ENCODE results near the gene GPR83. TPM values are rescaled to one million over a fixed set of nuclear protein-coding genes. Genes with fewer than 3 reads are reported as not detected.

The GPR83 gene
- not detected in 2 replicates for total RNA-seq (2014; rRNA removed; shearing (Covaris generic))

DNA sequence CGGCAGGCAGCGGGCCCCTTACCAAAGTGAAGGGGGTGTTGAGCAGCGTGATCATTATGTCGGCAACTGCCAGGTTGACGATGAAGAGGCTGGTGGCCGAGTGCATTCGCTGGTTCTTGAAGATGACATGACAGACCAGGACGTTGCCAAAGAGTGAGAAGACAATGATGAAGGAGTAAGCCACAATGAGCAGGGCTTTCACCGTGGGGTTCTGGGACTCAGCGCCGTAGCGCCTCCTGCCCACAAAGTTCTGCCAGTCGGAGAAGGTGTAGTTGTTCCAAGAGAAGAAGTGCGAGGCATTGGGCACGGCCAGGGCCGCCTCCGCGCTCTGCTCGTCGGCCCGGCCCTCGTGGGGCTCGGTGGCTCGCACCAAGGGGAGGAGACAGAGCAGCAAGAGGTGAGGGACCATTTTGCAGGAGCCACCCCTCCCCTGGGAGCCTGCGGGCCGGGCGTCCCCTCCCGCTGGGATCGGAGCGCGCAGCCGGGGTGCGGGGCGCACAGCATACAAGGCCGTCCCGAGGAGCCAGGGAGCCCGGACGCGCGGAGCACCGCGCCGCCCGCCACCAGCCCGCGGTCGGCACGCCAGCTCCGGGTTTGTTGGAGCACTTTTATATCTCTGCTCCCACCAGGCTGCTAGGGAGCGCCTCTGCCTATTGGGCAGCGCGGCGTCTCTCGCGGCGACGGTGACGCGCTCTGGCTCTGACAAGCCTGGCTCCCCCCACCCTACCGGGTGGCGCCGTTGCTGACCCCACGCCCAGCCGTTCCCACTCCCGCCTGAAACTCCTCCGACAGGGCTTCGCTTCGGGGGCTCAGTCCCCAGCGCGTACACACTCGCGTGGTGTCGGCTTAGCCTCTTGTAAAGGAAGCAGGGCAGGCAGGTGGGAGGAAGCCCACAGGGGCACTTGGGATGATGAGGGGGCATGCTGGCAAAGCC is at the start of gene GPR83:
Gene GPR83, minus strand, starts transcription at position 581 of the 934 bp plus-strand sequence. Its CDS starts 172 bp downstream, at position 409.
- no peak for DNase-seq (ENCODE audit: low read depth in 1 of 2, low spot score in 2 of 2)
- H3K4me3 ChIP-seq: no peak within 1 kb of the TSS
- H3K27me3 ChIP-seq (replicated peaks): peaks cover 9% of the 10 kb centered on the region; the same call in 1 of the 2 replicates
- H3K9me3 ChIP-seq (replicated peaks): no peaks in the 10 kb centered on the region
- H3K4me1 ChIP-seq (replicated peaks): no peaks in the 10 kb centered on the region
- no peaks in the 10 kb centered on the region for H3K36me3 ChIP-seq
- H3K27ac ChIP-seq: no peak within 1 kb of the TSS

DNA sequence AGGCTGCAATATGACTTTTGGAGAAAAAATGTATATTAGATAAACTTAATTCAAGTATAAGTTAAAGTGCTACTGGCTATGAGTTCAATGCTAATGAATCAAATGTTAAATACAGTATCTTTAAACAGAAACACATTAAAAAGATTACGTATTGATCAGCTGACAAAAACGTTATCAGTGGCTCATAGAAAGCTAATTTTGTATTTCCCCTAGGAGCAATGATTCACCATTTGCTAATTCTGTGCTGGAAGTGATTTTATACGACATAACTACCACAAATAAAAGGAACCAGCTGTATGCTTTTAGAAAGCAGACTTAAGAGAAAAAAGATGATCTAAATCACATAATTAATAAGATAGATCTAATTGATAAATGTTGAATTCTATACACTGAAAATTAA is 48.8 kb upstream of the GPR83 start:
- no peak for DNase-seq (ENCODE audit: low read depth in 1 of 2, low spot score in 2 of 2)
- Histone ChIP-seq H3K9me3 (replicated peaks) (no peaks in the 10 kb centered on the region), H3K4me3 (no peak overlapping the region), H3K27me3 (replicated peaks) (no peaks in the 10 kb centered on the region), H3K4me1 (replicated peaks) (no peaks in the 10 kb centered on the region), H3K36me3 (peaks cover 3% of the 10 kb centered on the region; the same call in 1 of the 2 replicates), H3K27ac (no peak overlapping the region)

DNA sequence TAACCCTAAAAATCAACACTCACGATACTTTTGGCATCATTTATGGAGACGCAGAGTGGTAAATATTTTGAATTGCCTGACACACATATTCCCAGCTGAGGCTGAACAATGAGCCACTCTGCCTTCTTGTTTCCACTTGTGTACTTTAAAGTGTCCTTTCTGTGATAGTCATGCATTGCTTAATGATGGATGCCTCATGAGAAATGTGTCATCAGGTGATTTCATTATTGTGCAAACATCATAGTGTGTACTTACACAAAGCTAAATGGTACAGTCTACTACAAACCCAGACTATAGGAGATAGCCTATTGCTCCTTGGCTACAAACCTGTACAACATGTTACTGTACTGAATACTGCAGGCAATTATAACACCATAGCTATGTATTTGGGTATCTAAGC is 48.2 kb upstream of the GPR83 start:
- no peak overlapping the region for H3K27ac ChIP-seq
- H3K9me3 ChIP-seq (replicated peaks): no peaks in the 10 kb centered on the region
- H3K36me3 ChIP-seq: peaks cover 3% of the 10 kb centered on the region; the same call in 1 of the 2 replicates

DNA sequence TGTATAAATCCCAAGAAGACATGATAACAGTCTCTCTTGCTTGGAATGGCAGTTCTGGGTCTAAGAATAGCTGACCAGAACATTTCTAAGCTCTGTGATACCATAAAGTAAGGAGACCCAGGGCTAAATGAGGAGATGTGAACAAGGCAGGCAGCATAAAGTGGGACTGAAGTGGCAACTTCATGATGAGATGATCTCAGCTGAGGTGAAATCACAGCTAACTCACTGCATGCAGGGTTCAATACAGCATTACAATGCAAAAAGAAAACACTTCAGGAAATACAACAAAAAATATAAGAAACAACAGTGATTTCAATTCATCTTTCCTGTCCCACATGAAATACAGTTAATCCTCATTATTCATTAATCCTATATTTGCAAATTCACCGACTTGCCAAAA is 47.8 kb upstream of the GPR83 start:
- Histone ChIP-seq H3K27me3 (replicated peaks) (no peaks in the 10 kb centered on the region), H3K36me3 (peaks cover 3% of the 10 kb centered on the region; the same call in 1 of the 2 replicates)

More for the DNA sequence above, 48.2 kb upstream of the GPR83 start:
- H3K4me3 ChIP-seq: no peak overlapping the region
- DNase-seq (ENCODE audit: low read depth in 1 of 2, low spot score in 2 of 2): peak in 1 of 2 experiments; percentile 3
- H3K27me3 ChIP-seq (replicated peaks): no peaks in the 10 kb centered on the region
- no peaks in the 10 kb centered on the region for H3K4me1 ChIP-seq (replicated peaks)

DNA sequence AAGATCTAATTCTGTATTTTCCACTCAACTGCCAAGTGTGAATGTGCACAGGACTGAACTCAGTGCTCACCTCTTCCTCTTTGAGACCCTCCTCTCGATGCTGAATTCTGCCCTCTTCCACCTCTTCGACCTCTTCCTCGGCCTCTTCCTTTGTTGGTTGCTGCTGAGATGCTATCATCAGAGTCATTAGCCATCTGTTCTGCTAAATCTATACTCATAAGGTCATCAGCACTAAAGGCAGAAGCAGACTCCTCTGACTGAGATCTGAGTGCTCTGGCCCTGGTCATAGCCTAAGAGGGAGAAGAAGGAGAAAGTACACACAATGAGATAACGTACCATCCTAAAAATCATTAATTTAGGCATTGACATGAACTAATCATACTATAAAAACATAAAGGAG is 45.9 kb upstream of the GPR83 start:
- H3K9me3 ChIP-seq (replicated peaks): no peaks in the 10 kb centered on the region
- no peak for DNase-seq (ENCODE audit: low read depth in 1 of 2, low spot score in 2 of 2)
- no peaks in the 10 kb centered on the region for H3K27me3 ChIP-seq (replicated peaks)
- H3K36me3 ChIP-seq: peaks cover 3% of the 10 kb centered on the region; the same call in 1 of the 2 replicates
- H3K4me3 ChIP-seq: no peak overlapping the region
- no peak overlapping the region for H3K27ac ChIP-seq
- H3K4me1 ChIP-seq (replicated peaks): no peaks in the 10 kb centered on the region

More for the DNA sequence above, 47.8 kb upstream of the GPR83 start:
- no peaks in the 10 kb centered on the region for H3K4me1 ChIP-seq (replicated peaks)
- H3K9me3 ChIP-seq (replicated peaks): no peaks in the 10 kb centered on the region
- DNase-seq (ENCODE audit: low read depth in 1 of 2, low spot score in 2 of 2): no peak
- no peak overlapping the region for H3K27ac ChIP-seq
- H3K4me3 ChIP-seq: no peak overlapping the region

DNA sequence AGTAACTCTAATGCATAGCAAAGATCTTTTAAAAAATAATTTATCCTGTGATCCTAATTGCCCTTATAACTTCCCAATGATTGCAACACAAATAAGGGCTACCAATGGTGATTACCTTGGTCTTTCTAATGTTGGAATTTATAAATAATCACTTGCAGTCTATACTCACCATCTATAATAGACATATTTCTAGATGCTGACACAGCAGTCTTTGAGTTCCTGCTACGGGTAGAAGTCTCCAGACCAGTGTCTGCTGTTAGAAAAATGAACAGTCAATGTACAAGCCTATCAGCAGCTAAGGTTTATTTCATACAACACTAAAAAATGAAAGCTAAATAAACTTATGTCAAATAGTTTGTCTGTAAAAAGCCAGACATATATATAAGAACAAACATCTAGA is 44.4 kb upstream of the GPR83 start:
- no peak overlapping the region for H3K4me3 ChIP-seq
- no peaks in the 10 kb centered on the region for H3K4me1 ChIP-seq (replicated peaks)
- no peaks in the 10 kb centered on the region for H3K9me3 ChIP-seq (replicated peaks)
- DNase-seq (ENCODE audit: low read depth in 1 of 2, low spot score in 2 of 2): no peak
- H3K27ac ChIP-seq: no peak overlapping the region
- peaks cover 3% of the 10 kb centered on the region; the same call in 1 of the 2 replicates for H3K36me3 ChIP-seq
- H3K27me3 ChIP-seq (replicated peaks): no peaks in the 10 kb centered on the region

DNA sequence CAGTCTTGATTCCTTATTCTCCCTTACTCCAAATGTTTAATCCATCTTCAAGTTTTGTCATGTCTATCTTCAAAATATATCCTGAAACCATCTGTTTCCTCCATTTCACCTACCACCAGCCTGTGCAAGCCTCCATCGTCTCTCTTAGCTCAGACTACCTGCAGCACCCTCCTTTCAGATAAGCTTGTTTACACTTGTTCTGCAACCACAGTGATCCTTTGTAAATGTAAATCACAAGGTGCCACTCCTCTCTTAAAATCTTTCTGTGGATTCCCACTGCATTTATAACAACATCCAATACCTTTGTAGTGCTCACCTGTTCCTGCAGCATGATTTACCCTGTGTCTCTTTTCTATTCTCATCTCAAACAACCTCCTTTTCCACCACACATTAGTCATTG is 31.8 kb upstream of the GPR83 start:
- no peak for DNase-seq (ENCODE audit: low read depth in 1 of 2, low spot score in 2 of 2)
- Histone ChIP-seq H3K27ac (no peak overlapping the region), H3K36me3 (no peaks in the 10 kb centered on the region), H3K4me1 (replicated peaks) (no peaks in the 10 kb centered on the region), H3K4me3 (no peak overlapping the region), H3K9me3 (replicated peaks) (no peaks in the 10 kb centered on the region), H3K27me3 (replicated peaks) (no peaks in the 10 kb centered on the region)

DNA sequence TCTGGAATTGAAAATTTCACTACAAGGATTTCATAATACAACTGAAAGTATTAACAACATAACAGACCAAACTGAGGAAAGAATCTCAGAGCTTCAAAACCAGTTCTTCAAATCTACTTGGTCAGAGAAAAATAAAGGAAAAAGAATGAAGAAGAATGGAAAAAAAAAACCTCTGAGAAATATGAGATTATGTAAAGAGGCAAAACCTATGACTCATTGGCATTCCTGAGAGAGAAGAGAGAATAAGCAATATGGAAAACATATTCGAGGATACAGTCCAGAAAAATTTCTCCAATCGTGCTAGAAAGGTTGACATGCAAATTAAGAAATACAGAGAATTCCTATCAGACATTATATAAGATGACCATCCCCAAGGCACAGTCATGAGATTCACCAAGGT is 23.4 kb upstream of the GPR83 start:
- no peaks in the 10 kb centered on the region for H3K27me3 ChIP-seq (replicated peaks)
- H3K36me3 ChIP-seq: no peaks in the 10 kb centered on the region
- no peaks in the 10 kb centered on the region for H3K4me1 ChIP-seq (replicated peaks)
- no peaks in the 10 kb centered on the region for H3K9me3 ChIP-seq (replicated peaks)
- DNase-seq (ENCODE audit: low read depth in 1 of 2, low spot score in 2 of 2): no peak
- no peak overlapping the region for H3K4me3 ChIP-seq
- H3K27ac ChIP-seq: no peak overlapping the region

DNA sequence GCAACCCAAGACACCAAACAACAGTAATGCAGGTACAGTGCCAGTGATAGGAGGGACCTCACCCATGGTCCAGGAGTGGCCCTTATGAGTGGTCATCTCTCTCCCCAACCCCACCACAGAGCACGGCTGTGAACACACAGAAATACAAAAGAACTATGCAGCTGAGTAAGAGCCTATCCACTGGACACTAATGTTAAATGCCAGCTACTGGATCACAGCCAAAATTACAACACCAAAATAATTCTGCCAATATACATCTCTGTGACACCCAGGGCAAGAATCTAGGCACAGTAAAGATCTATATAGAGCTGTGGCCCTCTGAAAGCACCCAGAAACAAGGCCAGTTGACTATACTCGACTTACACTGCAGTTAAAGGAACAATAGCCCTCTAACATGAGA is 22.8 kb upstream of the GPR83 start:
- H3K4me1 ChIP-seq (replicated peaks): no peaks in the 10 kb centered on the region
- no peaks in the 10 kb centered on the region for H3K9me3 ChIP-seq (replicated peaks)
- no peak overlapping the region for H3K27ac ChIP-seq
- no peak for DNase-seq (ENCODE audit: low read depth in 1 of 2, low spot score in 2 of 2)
- no peaks in the 10 kb centered on the region for H3K36me3 ChIP-seq
- no peaks in the 10 kb centered on the region for H3K27me3 ChIP-seq (replicated peaks)
- no peak overlapping the region for H3K4me3 ChIP-seq

DNA sequence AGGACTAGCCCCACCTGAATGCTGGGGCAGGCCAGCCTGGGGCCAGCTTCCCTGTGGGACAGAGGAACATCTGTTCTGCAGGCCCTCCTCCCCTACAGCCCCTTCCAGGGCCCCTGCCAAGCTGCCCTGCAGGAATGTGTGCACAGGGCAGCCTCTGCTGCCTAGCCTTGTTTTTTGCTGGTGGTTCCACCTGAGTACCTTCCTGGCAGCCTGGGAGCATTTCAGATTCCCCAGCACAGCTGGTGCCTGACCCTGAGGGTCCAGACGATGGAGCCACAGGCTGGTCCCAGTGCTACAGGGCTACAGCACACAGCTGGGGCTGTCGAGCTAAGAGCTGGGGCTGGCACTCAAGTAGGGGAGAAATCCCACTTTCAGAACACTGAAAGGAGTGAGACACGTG is 22.3 kb upstream of the GPR83 start:
- no peak for DNase-seq (ENCODE audit: low read depth in 1 of 2, low spot score in 2 of 2)
- H3K4me3 ChIP-seq: no peak overlapping the region
- no peaks in the 10 kb centered on the region for H3K36me3 ChIP-seq
- no peaks in the 10 kb centered on the region for H3K9me3 ChIP-seq (replicated peaks)
- no peak overlapping the region for H3K27ac ChIP-seq
- H3K4me1 ChIP-seq (replicated peaks): no peaks in the 10 kb centered on the region
- H3K27me3 ChIP-seq (replicated peaks): no peaks in the 10 kb centered on the region

DNA sequence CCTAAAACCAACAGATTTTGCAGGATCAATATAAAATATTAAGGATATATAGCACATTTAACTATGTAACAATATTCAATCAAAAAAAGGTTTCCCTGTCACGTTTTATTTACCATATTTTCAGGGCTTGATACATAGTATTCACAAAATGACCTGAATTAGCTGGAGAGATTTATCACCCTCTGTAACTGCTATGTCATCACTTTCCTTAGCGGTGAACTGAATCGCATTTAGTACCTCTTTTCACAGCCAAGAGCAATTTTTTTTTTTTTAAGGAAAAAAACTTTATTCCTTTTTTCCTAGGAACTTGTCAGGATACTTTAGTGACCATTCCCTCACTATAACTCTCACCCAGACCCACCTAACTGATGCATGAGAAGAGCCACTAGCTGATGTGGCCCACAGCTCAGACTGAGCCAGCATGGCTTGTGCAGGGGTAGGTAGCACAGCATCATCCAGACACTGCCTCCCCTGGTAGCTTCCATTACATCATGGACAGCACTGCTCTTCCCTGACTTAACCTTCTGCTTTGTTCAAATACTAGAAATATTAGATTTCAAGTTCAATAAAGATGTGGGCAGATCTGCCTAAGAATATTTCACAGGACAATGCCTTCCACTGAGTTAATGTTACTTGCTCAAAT is 17.0 kb upstream of the GPR83 start:
- Histone ChIP-seq H3K4me3 (no peak overlapping the region), H3K4me1 (replicated peaks) (no peaks in the 10 kb centered on the region)

DNA sequence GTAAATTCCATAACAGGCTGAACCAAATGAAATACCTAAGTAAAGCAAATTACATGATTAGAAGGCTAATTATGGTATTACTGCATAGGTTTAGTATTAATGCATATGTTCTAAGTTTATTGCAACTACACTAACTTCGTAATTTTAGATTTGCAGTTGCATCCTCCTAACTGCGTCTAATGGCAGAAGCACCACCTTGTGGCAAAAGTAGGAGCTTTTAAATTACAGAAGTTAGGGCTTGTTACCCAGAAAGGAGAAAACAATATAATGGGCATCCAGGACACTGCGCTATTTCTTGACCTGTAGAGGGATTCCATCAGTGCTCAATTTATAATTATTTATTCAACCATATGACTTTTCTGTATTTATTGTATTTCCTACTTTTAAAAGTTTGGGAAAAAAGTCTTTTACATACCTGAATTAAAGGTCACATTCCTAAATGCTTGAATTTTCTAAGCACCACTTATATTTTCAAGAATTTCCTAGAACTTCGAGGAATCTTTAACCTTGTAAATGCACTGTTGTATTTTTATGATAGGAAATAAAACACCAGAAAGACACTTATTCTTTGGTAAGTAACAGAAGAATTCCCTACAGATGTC is 16.3 kb upstream of the GPR83 start:
- H3K4me1 ChIP-seq (replicated peaks): no peaks in the 10 kb centered on the region
- no peak overlapping the region for H3K27ac ChIP-seq
- H3K27me3 ChIP-seq (replicated peaks): no peaks in the 10 kb centered on the region
- peak in 1 of 2 experiments; percentile 2 for DNase-seq (ENCODE audit: low read depth in 1 of 2, low spot score in 2 of 2)
- H3K36me3 ChIP-seq: no peaks in the 10 kb centered on the region
- H3K4me3 ChIP-seq: no peak overlapping the region
- no peaks in the 10 kb centered on the region for H3K9me3 ChIP-seq (replicated peaks)

More for the DNA sequence above, 17.0 kb upstream of the GPR83 start:
- H3K9me3 ChIP-seq (replicated peaks): no peaks in the 10 kb centered on the region
- no peak for DNase-seq (ENCODE audit: low read depth in 1 of 2, low spot score in 2 of 2)
- no peaks in the 10 kb centered on the region for H3K36me3 ChIP-seq
- no peaks in the 10 kb centered on the region for H3K27me3 ChIP-seq (replicated peaks)
- no peak overlapping the region for H3K27ac ChIP-seq

DNA sequence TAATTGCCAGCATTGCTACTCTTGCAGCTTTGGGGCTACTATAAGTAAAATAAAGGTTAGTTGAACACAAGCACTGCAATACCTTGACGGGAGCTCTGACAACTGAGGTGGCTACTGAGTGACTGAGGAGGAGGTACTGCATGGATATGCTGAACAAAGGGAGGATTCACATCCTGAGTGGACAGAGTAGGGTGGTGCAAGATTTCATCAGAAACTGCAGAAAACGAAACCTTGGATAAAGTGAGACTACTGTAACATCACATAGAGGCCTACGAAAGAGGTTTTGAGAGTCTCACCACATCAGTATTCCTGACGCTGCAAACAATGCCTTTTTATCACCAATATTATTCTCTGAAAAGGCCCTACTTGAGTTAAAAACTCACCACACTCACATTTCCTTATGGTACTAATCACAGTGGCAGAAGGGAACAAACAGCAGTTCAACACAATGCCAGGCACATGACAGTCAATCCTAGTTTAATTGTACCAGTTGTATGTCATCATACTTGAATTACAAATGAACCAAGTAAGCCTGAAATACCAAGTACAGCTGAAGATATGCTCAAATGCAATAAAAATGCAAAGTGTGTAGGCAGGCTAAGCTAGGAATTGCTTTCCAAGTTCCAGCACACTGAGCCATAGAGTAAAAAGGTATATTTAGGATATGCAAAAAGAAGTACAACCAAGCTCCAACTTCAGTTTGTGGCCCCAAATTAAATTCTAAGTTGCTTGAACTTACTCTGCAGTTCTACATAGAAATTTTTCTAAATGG is 4.0 kb upstream of the GPR83 start:
- H3K27me3 ChIP-seq (replicated peaks): peaks cover 9% of the 10 kb centered on the region; the same call in 1 of the 2 replicates
- no peak overlapping the region for H3K4me3 ChIP-seq
- H3K9me3 ChIP-seq (replicated peaks): no peaks in the 10 kb centered on the region
- H3K4me1 ChIP-seq (replicated peaks): no peaks in the 10 kb centered on the region
- no peak overlapping the region for H3K27ac ChIP-seq
- no peak for DNase-seq (ENCODE audit: low read depth in 1 of 2, low spot score in 2 of 2)
- no peaks in the 10 kb centered on the region for H3K36me3 ChIP-seq
